IPS-18c (cell line): Measurements from ENCODE around the gene CX3CL1.

Experiments used
- H3K4me3 ChIP-seq: 2 replicates; pipeline ENCODE4 v1.7.0; 2013; ENCODE audit warnings: low read depth, mild to moderate bottlenecking, low read length, moderate library complexity; ENCODE audit not compliant: insufficient read depth
- H3K9me3 ChIP-seq: one replicate; pipeline ENCODE4 v1.6.1; 2013; ENCODE audit warnings: mild to moderate bottlenecking, low read length, moderate library complexity; ENCODE audit not compliant: control insufficient read depth, insufficient read depth

The CX3CL1 gene

DNA sequence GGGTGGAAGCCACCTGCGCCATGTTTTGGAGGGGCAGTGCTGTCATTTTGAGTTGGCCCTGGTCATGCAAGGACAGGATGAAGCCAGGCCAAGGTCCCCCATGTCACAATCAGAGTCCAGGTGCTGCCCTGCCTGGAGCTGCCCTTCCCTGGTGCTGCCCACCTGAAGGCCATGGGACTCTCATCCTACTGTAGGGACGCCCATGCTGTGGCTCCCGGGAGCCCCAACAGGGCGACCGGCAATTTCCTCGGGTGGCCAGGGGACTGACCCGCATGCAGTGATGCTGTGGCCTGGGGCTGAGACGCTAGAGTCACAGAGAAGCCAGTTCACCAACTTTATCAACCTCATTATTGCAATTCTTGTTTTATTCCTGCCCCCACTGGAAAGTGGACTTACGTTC is 40.3 kb downstream of the CX3CL1 start:
- H3K9me3 ChIP-seq, result no peaks in the 10 kb centered on the region
- no peak overlapping the region for H3K4me3 ChIP-seq

DNA sequence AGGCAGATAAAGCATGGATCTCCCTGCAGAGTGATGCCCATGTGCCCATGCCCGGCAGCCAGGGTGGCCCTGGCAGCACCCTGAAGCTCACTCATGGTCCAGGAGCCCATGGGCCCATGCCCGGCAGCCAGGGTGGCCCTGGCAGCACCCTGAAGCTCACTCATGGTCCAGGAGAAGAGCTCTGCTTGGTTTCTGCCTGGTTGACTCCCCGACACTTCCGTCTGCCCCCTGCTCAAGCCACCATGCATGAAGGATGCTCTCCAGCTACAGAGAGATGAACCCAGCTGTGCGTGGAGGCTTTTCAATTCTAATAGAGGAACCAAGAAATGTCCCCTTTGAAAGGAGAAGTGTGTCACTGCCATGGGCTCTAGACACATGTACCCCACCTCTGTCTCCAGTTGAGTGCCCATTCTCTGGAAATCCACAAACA is 41.0 kb downstream of the CX3CL1 start:
- H3K9me3 ChIP-seq, result no peaks in the 10 kb centered on the region
- no peak overlapping the region for H3K4me3 ChIP-seq

DNA sequence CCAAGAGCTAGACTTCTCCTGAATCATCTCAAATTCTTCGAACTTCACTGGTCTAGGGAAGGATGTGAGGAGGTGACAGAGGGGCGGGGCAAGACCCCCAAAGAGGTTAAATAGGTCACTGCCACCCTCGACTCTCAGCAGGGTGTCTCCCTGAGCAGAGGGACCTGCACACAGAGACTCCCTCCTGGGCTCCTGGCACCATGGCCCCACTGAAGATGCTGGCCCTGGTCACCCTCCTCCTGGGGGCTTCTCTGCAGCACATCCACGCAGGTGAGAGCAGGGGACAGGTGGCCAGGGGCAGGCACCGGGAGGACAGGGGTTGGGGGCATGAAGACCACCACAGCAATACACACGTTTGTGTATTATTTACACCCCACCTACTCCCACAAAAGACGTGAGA is 41.4 kb downstream of the CX3CL1 start:
- Histone ChIP-seq H3K9me3 (no peaks in the 10 kb centered on the region), H3K4me3 (no peak overlapping the region)

DNA sequence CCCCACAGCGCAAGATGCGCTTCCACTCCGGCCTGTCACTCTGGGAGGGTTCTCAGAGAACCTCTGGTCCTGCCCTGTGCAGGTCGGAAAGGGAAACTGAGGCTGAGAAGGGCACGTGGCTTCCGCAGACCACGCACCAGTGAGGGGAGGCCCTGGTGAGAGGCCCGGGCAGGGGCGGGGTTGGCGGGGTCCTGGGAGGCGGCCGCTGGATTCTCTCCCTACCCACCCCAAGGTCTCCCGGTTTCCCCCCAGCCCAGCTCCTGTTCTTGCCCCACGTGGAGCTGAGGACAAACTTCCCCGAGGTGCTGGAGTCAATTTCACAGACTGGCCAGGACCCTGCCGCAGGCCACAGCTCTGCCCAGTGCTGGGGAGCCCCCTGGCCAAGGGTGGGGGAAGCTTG is 43.8 kb downstream of the CX3CL1 start:
- no peak overlapping the region for H3K4me3 ChIP-seq
- H3K9me3 ChIP-seq, result no peaks in the 10 kb centered on the region

DNA sequence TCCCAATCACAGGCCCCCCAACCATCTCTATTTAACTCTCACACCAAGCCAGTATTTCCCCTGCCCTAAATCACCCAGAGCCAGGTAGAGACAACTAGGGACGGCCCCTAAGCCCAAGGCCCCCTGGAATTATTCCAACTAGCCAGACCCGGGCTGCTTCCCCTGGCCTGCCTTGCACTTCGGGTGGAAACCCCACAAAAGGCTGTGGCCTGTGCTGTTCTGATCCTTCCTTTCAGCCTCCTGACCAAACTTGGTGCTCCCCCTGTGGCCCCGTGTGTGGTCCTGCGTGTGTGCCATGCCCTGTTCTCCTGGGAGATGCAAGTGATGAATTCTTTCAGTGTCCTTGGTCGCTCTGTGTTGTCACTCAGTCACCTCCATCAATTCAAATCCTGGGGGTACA is 47.2 kb downstream of the CX3CL1 start:
- no peak overlapping the region for H3K4me3 ChIP-seq
- no peaks in the 10 kb centered on the region for H3K9me3 ChIP-seq

DNA sequence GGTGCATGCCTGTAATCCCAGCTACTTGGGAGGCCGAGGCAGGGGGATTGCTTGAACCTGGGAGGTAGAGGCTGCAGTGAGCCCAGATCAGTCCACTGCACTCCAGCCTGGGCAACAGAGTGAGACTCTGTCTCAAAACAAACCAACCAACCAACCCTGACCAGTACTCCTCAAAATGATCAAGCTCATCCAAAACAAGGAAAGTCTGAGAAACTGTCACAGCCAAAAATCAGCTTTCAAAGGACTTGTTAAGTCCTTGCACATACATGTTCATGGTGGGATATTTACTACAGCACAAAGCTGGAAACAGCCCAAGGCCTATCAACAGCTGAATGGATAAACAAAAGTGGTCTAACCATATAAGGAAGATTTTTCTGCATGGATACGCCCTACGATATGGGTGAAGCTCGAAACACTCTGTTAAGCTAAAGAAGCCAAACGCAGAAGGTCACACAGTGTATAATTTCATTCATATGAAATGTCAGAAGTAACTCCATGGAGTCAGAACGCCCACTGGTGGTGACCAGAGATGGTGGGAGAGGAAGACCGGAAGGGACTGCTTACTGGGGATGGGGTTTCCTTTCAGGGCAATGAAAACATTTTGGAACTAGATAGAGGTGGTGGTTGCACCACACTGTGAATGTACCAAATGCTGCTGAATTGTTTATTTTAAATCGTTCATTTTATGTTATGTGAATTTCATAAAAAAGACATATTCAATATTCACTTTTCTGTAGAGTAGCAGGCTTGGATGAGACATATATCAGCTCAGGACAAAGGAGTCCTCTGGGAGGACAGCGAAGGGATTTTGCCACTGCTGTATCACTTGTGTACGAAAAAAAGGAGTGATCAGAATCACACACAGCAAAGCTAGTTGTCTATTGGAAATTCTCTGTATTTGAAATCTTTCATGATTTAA is 50.0 kb downstream of the CX3CL1 start:
- H3K4me3 ChIP-seq, result no peak overlapping the region
- no peaks in the 10 kb centered on the region for H3K9me3 ChIP-seq

DNA sequence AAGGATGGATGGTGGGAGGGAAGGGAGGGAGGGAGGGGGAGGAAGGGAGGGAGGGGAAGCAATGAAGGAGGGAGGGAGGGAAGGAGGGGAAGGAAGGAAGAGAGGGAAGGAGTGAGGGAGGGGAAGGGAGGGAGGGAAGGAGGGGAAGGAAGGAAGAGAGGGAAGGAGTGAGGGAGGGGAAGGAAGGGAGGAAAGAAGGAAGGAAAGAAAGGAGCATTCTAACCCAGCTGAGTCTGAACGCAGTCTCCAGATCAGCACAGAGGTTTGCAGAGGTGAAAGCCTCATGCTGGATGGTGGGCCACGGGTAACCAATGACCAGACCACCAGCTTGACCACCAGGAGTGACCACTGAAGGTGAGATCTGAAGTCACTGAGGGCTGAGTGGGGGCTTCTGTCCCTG is 50.9 kb downstream of the CX3CL1 start:
- no peak overlapping the region for H3K4me3 ChIP-seq
- H3K9me3 ChIP-seq, result no peaks in the 10 kb centered on the region

DNA sequence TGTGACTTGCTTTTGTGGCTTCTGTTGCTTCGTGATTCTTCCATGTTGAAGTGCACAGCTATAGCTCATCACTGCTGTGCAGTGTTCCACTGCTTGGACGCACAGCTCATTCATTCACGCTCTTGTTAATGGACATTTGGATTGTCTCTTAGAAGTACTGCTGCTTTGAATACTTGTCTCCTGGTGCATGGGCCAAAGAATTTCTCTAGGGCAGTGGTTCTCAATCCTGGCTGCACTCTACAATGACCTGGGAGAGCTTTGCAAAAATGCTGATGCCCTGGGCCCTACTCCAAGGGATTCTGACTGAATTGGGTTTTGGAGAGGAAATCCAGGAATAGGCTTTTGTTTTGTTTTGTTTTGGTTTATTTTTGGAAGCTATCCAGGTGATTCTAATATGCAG is 52.3 kb downstream of the CX3CL1 start:
- no peak overlapping the region for H3K4me3 ChIP-seq
- H3K9me3 ChIP-seq, result no peaks in the 10 kb centered on the region

DNA sequence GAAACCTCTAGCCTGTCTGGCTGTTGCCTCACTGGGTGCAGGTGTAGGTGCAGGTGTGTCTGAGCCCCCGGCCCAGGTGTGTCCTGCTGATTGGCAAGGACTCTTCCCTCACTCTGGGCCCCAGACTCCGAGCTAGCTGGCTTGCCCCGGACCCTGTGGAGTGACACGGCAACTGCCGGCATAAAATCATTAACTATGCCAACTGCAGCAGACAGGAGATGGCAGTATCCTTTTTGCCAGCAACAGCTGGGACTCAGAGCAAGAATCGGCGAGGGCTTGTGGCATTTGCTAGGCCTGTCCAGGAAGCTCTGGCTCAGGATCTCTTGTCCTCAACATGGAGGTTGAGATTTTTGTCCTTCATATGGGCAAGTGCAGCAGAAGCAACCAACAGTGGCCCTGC is 54.1 kb downstream of the CX3CL1 start:
- Histone ChIP-seq H3K9me3 (no peaks in the 10 kb centered on the region), H3K4me3 (no peak overlapping the region)

DNA sequence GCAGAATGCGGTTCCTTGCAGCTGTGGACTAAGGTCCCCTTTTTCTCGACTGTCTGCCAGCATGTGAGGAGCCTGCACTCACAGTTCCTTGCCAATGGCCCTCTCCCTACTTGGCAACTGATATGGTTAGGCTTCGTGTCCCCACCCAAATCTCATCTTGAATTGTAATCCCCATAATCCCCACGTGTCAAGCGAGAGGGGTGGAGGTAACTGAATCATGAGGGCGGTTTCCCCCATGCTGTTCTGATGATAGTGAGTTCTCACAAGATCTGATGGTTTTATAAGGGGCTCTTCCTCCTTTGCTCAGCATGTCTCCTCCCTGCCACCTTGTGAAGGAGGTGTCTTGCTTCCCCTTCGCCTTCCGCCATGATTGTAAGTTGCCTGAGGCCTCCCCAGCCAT is 55.0 kb downstream of the CX3CL1 start:
- Histone ChIP-seq H3K4me3 (no peak overlapping the region), H3K9me3 (no peaks in the 10 kb centered on the region)

DNA sequence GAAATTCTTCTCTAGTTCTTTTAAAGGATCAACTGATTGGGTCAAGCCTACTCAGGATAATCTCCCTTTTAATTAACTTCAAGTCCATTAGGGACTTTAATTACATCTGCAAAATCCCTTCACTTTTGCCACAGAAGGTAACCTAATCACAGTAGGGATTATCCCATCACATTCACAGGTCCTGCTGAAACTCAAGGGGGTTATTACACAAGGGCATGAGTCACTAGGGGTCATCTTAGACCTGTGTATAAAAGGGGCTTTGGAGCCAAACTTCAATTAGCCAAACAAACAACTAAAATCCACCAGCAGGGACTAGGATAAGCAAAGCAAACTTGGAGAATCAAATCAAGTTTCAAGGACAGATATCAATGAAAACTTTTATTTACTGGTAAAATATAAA is 55.5 kb downstream of the CX3CL1 start:
- H3K9me3 ChIP-seq, result no peaks in the 10 kb centered on the region

DNA sequence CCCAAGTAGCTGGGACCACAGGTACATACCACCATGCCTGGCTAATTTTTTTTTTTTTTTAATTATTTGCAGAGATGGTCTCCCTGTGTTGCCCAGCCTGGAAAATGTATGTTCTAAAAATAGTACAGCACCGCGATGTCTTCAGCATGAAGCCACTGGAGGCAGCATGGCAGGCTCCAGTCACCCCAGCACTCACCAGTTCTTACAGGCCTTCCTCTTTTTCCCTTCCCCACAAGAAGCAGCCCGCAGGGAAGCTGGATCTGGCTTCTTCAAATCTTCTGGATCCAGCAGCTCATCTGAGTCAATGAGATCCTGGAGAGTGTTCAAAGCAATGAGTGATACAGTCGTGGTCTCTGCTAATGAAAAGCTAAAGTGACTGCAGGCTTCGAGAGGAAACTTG is 58.7 kb downstream of the CX3CL1 start:
- no peak overlapping the region for H3K4me3 ChIP-seq
- no peaks in the 10 kb centered on the region for H3K9me3 ChIP-seq

More for the DNA sequence above, 55.5 kb downstream of the CX3CL1 start:
- H3K4me3 ChIP-seq, result no peak overlapping the region

DNA sequence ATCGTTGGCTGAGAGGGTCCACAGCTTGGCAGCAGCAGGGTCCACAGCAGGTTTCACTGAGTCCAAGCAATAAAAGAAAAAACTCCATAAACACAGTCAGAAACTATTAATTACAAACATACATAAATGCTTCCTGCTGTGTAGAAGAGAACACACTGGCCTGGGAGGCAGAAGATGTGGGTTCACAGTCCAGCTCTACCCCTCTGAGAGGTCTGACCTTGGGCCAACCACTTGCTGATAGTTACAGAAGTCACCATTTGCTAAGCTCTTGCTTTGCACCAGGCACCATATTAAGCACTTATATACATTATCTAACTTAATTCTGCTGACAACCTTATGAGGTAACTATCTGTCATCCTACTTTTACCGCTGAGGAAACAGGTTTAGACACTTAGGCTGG is 60.2 kb downstream of the CX3CL1 start:
- H3K9me3 ChIP-seq, result no peaks in the 10 kb centered on the region
- H3K4me3 ChIP-seq, result no peak overlapping the region

DNA sequence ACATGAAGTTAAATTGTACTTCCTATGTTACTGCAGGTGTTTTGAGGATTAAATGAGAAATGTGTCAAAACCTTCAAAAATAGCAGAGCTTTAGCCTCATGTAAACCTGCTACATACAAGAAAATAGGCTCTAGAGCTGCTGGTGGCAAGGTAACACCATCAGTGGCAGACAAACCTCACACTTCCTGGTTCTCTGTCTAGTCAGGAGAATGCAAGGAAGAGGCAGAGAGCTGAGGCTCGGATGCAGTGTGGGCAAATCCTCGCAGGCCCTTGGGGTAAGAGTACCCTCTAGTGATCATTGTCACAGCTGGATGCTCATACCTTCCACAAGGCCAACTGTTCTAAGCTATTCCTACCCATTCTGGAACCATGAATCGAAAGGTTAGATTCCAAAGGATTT is 60.7 kb downstream of the CX3CL1 start:
- no peak overlapping the region for H3K4me3 ChIP-seq
- no peaks in the 10 kb centered on the region for H3K9me3 ChIP-seq

DNA sequence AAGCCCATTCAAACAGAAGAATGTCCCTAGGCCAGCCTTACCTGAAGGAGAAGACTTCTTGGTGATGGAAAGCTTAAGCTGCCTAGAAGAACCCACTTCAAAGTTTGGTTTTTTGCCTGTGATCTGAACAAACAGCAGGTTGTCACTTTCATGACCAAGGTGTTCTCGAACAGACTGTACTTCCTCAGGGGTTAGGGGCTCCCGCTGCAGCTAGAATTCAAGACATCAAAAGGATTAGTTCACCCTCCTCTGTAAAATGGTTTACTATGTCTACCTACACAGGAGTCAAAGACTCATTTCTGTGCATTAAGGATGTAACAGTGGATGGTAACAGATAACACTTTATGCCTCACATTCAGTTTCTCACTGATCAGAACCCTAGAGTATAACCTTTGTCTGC is 61.7 kb downstream of the CX3CL1 start:
- H3K4me3 ChIP-seq, result no peak overlapping the region
- H3K9me3 ChIP-seq, result no peaks in the 10 kb centered on the region
